ENCODE data around the gene VEZF1.

DNA sequence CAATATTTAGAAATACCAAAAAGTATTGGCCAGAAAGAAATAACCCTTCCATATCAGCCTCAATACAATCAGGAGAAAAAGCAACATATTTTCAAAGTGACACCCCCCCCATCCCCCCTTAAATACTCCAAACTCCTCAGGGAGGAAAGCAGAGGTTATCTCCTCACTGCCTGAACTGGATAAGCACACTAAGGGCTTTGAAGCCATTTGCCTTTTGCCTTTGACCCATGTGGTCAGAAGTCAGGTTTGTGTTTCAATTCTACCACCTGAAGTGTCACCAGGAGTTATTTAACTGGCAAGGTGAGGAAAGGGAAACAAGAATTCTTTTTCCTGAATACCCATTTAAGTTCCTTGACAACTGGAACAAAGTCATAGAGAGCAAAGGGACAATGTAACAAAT is 3.5 kb upstream of the VEZF1 start:
- TF ChIP-seq, protein P1, sequence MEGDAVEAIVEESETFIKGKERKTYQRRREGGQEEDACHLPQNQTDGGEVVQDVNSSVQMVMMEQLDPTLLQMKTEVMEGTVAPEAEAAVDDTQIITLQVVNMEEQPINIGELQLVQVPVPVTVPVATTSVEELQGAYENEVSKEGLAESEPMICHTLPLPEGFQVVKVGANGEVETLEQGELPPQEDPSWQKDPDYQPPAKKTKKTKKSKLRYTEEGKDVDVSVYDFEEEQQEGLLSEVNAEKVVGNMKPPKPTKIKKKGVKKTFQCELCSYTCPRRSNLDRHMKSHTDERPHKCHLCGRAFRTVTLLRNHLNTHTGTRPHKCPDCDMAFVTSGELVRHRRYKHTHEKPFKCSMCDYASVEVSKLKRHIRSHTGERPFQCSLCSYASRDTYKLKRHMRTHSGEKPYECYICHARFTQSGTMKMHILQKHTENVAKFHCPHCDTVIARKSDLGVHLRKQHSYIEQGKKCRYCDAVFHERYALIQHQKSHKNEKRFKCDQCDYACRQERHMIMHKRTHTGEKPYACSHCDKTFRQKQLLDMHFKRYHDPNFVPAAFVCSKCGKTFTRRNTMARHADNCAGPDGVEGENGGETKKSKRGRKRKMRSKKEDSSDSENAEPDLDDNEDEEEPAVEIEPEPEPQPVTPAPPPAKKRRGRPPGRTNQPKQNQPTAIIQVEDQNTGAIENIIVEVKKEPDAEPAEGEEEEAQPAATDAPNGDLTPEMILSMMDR (IDR thresholded peaks at IDR 0.05), result no peak
- no peak for TF ChIP-seq EZH2 (IDR thresholded peaks at IDR 0.05; ENCODE audit: borderline replicate concordance, insufficient read depth, low read depth, low read length, poor library complexity, severe bottlenecking)

Measured in B cell (primary cell).